GM12878 (cell line): ENCODE data around the gene ZNF429. TPM values are rescaled to one million over a fixed set of nuclear protein-coding genes. Genes with fewer than 3 reads are reported as not detected.

Experiments
- ATAC-seq: fragments of 200-7000 bp; cut with Tn5 transposase; 3 replicates; pipeline ENCODE4 v1.9.1; 2020; ENCODE audit warnings: mild to moderate bottlenecking, moderate library complexity
- BruUV-seq: library from RNA; stranded (reverse); fragments of 400-500 nt; replicated peaks from 2 replicates; lab custom pipeline; 2021; lab: Mats Ljungman, UMichigan
- CTCF ChIA-PET: fragments of 300-600 bp; sonication (Branson Sonifier 250); formaldehyde crosslinking; extraction: SDS; loops from one replicate; lab custom pipeline; 2021; ENCODE audit warnings: inconsistent platforms; lab: Yijun Ruan, JAX
- POLR2A ChIA-PET: fragments of 350-600 bp; formaldehyde crosslinking; extraction: SDS; loops from one replicate; lab custom pipeline; 2021; ENCODE audit warnings: inconsistent platforms; lab: Charles Lee
- RAD21 ChIA-PET: fragments of 300-600 bp; sonication (Branson Sonifier 250); formaldehyde crosslinking; loops from one replicate; lab custom pipeline; 2023; ENCODE audit warnings: antibody characterized with exemption; ENCODE audit not compliant: unreplicated experiment; lab: Charles Lee
- SMC1A ChIA-PET: fragments of 300-600 bp; sonication (Branson Sonifier 250); formaldehyde crosslinking; loops from one replicate; lab custom pipeline; 2023; ENCODE audit not compliant: unreplicated experiment, uncharacterized antibody; lab: Charles Lee
- DNase-seq: peaks from one replicate; pipeline ENCODE4 v3.0.0-alpha.2; 2011; ENCODE audit warnings: low read depth, low spot score
- FAIRE-seq: peaks from 3 replicates; lab custom pipeline; 2011; peaks lifted over from hg19 to GRCh38; lab: Jason Lieb, UNC
- H2AFZ ChIP-seq: 2 replicates; pipeline ENCODE4 v1.6.0; 2011; ENCODE audit warnings: low read depth, low read length, control low read depth; ENCODE audit not compliant: control insufficient read depth
- H3K27ac ChIP-seq: 2 replicates; pipeline ENCODE4 v1.5.1; 2011; ENCODE audit warnings: control low read depth; ENCODE audit not compliant: control insufficient read depth, insufficient read depth
- H3K27me3 ChIP-seq, 2 experiments: replicated peaks in 1 of 2; 2 replicates each; pipeline versions ENCODE4 v1.6.0 to v1.6.1; 2011; ENCODE audit warnings: low read length in 1 of 2; ENCODE audit not compliant: control insufficient read depth in 2 of 2, insufficient read depth in 2 of 2
- H3K36me3 ChIP-seq, 2 experiments: 2 replicates each; pipeline ENCODE4 v1.5.1; 2011; ENCODE audit warnings: low read length in 1 of 2; ENCODE audit not compliant: control insufficient read depth in 2 of 2, insufficient read depth in 2 of 2
- H3K4me1 ChIP-seq: 2 replicates; pipeline ENCODE4 v1.6.1; 2011; ENCODE audit warnings: mild to moderate bottlenecking, low read length, moderate library complexity, mixed read lengths; ENCODE audit not compliant: control insufficient read depth, insufficient read depth
- H3K4me2 ChIP-seq: 2 replicates; pipeline ENCODE4 v1.6.0; 2011; ENCODE audit warnings: control low read depth; ENCODE audit not compliant: control insufficient read depth, insufficient read depth
- H3K4me3 ChIP-seq: fragments of 200-600 bp; sonication (generic); 2 replicates; pipeline ENCODE4 v1.5.1; 2016
- H3K79me2 ChIP-seq: 2 replicates; pipeline ENCODE4 v1.6.0; 2011; ENCODE audit warnings: low read length; ENCODE audit not compliant: control insufficient read depth, insufficient read depth
- H3K9ac ChIP-seq: 2 replicates; pipeline ENCODE4 v1.8.0; 2011; ENCODE audit warnings: low read length, control low read depth, mixed read lengths; ENCODE audit not compliant: control insufficient read depth, insufficient read depth
- H3K9me3 ChIP-seq: replicated peaks from 3 replicates; pipeline ENCODE4 v1.5.1; 2011; ENCODE audit warnings: mild to moderate bottlenecking, low read length; ENCODE audit not compliant: control insufficient read depth, insufficient read depth
- H4K20me1 ChIP-seq: 2 replicates; pipeline ENCODE4 v1.6.0; 2011; ENCODE audit not compliant: control insufficient read depth, insufficient read depth
- GATAD2B ChIP-seq: fragments of 450-650 bp; conservative IDR thresholded peaks from 2 replicates; pipeline ENCODE4 v1.6.1; 2017; ENCODE audit warnings: low read depth, mild to moderate bottlenecking, moderate library complexity
- HDGF ChIP-seq: fragments of 450-650 bp; IDR thresholded peaks from 2 replicates; pipeline ENCODE4 v1.6.1; 2016; ENCODE audit warnings: antibody characterized with exemption
- KAT2A ChIP-seq: conservative IDR thresholded peaks from 2 replicates; pipeline ENCODE4 v1.6.1; 2011; ENCODE audit warnings: low read depth, low read length; ENCODE audit not compliant: control insufficient read depth
- KDM1A ChIP-seq: fragments of 200-600 bp; sonication (generic); IDR thresholded peaks from 2 replicates; pipeline ENCODE4 v1.6.1; 2016; ENCODE audit warnings: borderline replicate concordance
- RB1 ChIP-seq: fragments of 450-650 bp; formaldehyde crosslinking; IDR thresholded peaks from 2 replicates; pipeline ENCODE4 v1.6.1; 2017; ENCODE audit warnings: mild to moderate bottlenecking, borderline replicate concordance
- SMAD1 ChIP-seq: fragments of 450-650 bp; IDR thresholded peaks from 2 replicates; pipeline ENCODE4 v1.6.1; 2018; ENCODE audit warnings: mild to moderate bottlenecking, low read depth; ENCODE audit not compliant: partially characterized antibody
- SPI1 ChIP-seq: IDR thresholded peaks from 2 replicates; pipeline ENCODE4 v1.6.1; 2011; ENCODE audit warnings: low read depth, mild to moderate bottlenecking, low read length, moderate library complexity, borderline replicate concordance; ENCODE audit not compliant: insufficient read depth
- SUPT20H ChIP-seq: IDR thresholded peaks from 2 replicates; pipeline ENCODE4 v1.6.1; 2011; ENCODE audit warnings: low read depth, mild to moderate bottlenecking, low read length, moderate library complexity, borderline replicate concordance; ENCODE audit not compliant: control insufficient read depth
- WGBS: methylation state at CpG from one replicate; pipeline ENCODE4 v1.1.6; 2016; ENCODE audit warnings: low lambda C conversion rate; ENCODE audit not compliant: insufficient replicate concordance, insufficient coverage; ENCODE audit errors: missing lambda C conversion rate; 5-methylcytosine and 5-hydroxymethylcytosine counted together
- in situ Hi-C: fragments of 300-500 bp; cut with MboI; formaldehyde crosslinking; loops from 9 replicates; pipeline ENCODE4 v1.14.3; 2018; ENCODE audit warnings: mixed read lengths
- intact Hi-C: fragments of 100-400 bp; cut with micrococcal nuclease; formaldehyde crosslinking; loops from one replicate; pipeline ENCODE4 v1.14.2; 2022; ENCODE audit not compliant: unreplicated experiment
- polyA plus RNA-seq, 11 experiments: library from polyadenylated mRNA; depleted of rRNA in 4 of 11; unstranded in 6 of 11; stranded (reverse) in 5 of 11; fragments of >200 nt; fragmentation: Nextera tagmentation in 4 of 11; fragmentation: Illumina TruSeq in 1 of 11; extraction: Ambion mirVana in 4 of 11; extraction: Trizol in 1 of 11; gene quantifications; 1 replicate in 1 of 11; 2 replicates in 10 of 11; pipeline versions ENCODE4 v1.2.1 to v1.2.3, GENCODE V29; 2011 to 2016; ENCODE audit warnings: inconsistent platforms in 2 of 11, missing spikeins in 2 of 11, low read depth in 1 of 11
- total RNA-seq, 4 experiments: library from RNA; depleted of rRNA in 3 of 4; stranded (reverse); fragments of >200 nt in 3 of 4; fragmentation: Illumina TruSeq in 1 of 4; extraction: Trizol in 1 of 4; gene quantifications; 2 replicates each; pipeline versions ENCODE4 v1.2.1 to v1.2.3, GENCODE V29; 2013 to 2021
- TF ChIP-seq, protein P1 (sequence below): IDR thresholded peaks from 2 replicates; pipeline ENCODE4 v1.6.1; 2012; ENCODE audit warnings: low read depth, low read length, improper control_type of control experiment
- TF ChIP-seq, protein P2 (sequence below): fragments of 150-350 bp; IDR thresholded peaks from 2 replicates; pipeline ENCODE4 v1.6.1; 2014; ENCODE audit warnings: mild to moderate bottlenecking, low read depth, low read length
- TF ChIP-seq, protein P3 (sequence below): fragments of 450-650 bp; IDR thresholded peaks from 2 replicates; pipeline ENCODE4 v1.6.1; 2016; ENCODE audit warnings: mild to moderate bottlenecking
- TF ChIP-seq, protein P4 (sequence below): fragments of 450-650 bp; IDR thresholded peaks from 2 replicates; pipeline ENCODE4 v1.6.1; 2017; ENCODE audit warnings: antibody characterized with exemption, mild to moderate bottlenecking, moderate library complexity
- TF ChIP-seq, protein P5 (sequence below): fragments of 450-650 bp; IDR thresholded peaks from 2 replicates; pipeline ENCODE4 v1.6.1; 2018; ENCODE audit warnings: mild to moderate bottlenecking, low read depth, moderate library complexity; ENCODE audit not compliant: partially characterized antibody

The ZNF429 gene
- total and polyA plus RNA-seq, 10 of the 15 experiments (the other 5 are each of a cell fraction or from before 2014, with no cell fraction given): 1.4 to 4.3 (median 2.8) TPM

DNA sequence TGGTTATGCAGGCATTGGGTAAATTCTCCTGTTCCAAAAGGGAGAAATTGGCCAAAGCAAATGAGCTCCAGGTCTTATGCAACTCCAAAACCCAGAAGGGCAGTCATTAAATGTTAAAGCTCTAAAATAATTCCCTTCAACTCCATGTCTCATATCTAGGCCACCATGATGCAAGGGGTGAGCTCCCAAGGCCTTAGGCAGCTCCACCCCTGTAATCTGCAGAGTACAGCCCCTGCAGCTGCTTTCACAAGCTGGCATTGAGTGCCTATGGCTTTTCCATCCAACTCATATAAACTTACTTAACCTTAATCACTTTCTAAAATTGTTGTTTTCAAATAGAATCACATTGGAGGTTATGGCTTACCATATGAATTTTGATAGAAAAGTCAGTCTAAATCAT, 44.7 kb upstream of the ZNF429 start (continued):
- TF ChIP-seq, protein P1, sequence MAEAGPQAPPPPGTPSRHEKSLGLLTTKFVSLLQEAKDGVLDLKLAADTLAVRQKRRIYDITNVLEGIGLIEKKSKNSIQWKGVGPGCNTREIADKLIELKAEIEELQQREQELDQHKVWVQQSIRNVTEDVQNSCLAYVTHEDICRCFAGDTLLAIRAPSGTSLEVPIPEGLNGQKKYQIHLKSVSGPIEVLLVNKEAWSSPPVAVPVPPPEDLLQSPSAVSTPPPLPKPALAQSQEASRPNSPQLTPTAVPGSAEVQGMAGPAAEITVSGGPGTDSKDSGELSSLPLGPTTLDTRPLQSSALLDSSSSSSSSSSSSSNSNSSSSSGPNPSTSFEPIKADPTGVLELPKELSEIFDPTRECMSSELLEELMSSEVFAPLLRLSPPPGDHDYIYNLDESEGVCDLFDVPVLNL: no peak
- no peak for TF ChIP-seq SMAD1
- TF ChIP-seq, protein P2, sequence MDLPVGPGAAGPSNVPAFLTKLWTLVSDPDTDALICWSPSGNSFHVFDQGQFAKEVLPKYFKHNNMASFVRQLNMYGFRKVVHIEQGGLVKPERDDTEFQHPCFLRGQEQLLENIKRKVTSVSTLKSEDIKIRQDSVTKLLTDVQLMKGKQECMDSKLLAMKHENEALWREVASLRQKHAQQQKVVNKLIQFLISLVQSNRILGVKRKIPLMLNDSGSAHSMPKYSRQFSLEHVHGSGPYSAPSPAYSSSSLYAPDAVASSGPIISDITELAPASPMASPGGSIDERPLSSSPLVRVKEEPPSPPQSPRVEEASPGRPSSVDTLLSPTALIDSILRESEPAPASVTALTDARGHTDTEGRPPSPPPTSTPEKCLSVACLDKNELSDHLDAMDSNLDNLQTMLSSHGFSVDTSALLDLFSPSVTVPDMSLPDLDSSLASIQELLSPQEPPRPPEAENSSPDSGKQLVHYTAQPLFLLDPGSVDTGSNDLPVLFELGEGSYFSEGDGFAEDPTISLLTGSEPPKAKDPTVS: no peak
- TF ChIP-seq SPI1: no peak
- no peak for TF ChIP-seq RB1

DNA sequence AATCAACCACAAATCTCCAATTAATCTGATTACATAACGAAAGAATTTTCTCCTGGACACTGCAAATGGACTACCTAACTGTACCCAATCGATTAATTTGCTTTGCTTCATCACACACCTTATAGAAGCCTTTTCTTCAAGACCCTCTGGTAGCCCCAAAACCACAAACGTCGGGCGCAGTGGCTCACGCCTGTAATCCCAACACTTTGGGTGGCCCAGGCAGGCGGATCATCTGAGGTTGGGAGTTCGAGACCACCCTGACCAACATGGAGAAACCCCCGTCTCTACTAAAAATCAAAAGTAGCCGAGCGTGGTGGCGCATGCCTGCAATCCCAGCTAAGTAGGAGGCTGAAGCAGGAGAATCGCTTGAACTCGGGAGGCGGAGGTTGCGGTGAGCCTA, 42.9 kb upstream of the ZNF429 start:
- H3K9ac ChIP-seq: no peak overlapping the region
- intact Hi-C loops (no loop called here), in situ Hi-C loops (no loop called here)
- no peak overlapping the region for H3K27ac ChIP-seq
- ChIA-PET POLR2A (no interaction called here), SMC1A (no interaction called here), CTCF (no interaction called here), RAD21 (no interaction called here)
- FAIRE-seq: no peak
- no peaks in the 10 kb centered on the region; the same call in 2 of the 3 replicates for H3K9me3 ChIP-seq
- no peaks in the 10 kb centered on the region for H3K79me2 ChIP-seq
- DNase-seq: no peak
- H3K36me3 ChIP-seq: no peaks in the 10 kb centered on the region
- BruUV-seq: no TSS peak
- H3K27me3 ChIP-seq: no peaks in the 10 kb centered on the region
- no peak overlapping the region for H3K4me2 ChIP-seq
- no peaks in the 10 kb centered on the region for H4K20me1 ChIP-seq
- no peaks in the 10 kb centered on the region for H3K4me1 ChIP-seq
- no peak overlapping the region for H3K4me3 ChIP-seq
- 81% methylated on average over 15 of the region's 16 CpGs for WGBS
- H2AFZ ChIP-seq: no peak overlapping the region
- no peak for ATAC-seq
- TF ChIP-seq, protein P3, sequence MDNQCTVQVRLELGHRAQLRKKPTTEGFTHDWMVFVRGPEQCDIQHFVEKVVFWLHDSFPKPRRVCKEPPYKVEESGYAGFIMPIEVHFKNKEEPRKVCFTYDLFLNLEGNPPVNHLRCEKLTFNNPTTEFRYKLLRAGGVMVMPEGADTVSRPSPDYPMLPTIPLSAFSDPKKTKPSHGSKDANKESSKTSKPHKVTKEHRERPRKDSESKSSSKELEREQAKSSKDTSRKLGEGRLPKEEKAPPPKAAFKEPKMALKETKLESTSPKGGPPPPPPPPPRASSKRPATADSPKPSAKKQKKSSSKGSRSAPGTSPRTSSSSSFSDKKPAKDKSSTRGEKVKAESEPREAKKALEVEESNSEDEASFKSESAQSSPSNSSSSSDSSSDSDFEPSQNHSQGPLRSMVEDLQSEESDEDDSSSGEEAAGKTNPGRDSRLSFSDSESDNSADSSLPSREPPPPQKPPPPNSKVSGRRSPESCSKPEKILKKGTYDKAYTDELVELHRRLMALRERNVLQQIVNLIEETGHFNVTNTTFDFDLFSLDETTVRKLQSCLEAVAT: no peak
- TF ChIP-seq, protein P4, sequence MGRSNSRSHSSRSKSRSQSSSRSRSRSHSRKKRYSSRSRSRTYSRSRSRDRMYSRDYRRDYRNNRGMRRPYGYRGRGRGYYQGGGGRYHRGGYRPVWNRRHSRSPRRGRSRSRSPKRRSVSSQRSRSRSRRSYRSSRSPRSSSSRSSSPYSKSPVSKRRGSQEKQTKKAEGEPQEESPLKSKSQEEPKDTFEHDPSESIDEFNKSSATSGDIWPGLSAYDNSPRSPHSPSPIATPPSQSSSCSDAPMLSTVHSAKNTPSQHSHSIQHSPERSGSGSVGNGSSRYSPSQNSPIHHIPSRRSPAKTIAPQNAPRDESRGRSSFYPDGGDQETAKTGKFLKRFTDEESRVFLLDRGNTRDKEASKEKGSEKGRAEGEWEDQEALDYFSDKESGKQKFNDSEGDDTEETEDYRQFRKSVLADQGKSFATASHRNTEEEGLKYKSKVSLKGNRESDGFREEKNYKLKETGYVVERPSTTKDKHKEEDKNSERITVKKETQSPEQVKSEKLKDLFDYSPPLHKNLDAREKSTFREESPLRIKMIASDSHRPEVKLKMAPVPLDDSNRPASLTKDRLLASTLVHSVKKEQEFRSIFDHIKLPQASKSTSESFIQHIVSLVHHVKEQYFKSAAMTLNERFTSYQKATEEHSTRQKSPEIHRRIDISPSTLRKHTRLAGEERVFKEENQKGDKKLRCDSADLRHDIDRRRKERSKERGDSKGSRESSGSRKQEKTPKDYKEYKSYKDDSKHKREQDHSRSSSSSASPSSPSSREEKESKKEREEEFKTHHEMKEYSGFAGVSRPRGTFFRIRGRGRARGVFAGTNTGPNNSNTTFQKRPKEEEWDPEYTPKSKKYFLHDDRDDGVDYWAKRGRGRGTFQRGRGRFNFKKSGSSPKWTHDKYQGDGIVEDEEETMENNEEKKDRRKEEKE: no peak
- no peak for TF ChIP-seq SUPT20H
- no peak for TF ChIP-seq GATAD2B
- no peak for TF ChIP-seq KAT2A
- TF ChIP-seq HDGF: no peak
- no peak for TF ChIP-seq KDM1A
- TF ChIP-seq, protein P5, sequence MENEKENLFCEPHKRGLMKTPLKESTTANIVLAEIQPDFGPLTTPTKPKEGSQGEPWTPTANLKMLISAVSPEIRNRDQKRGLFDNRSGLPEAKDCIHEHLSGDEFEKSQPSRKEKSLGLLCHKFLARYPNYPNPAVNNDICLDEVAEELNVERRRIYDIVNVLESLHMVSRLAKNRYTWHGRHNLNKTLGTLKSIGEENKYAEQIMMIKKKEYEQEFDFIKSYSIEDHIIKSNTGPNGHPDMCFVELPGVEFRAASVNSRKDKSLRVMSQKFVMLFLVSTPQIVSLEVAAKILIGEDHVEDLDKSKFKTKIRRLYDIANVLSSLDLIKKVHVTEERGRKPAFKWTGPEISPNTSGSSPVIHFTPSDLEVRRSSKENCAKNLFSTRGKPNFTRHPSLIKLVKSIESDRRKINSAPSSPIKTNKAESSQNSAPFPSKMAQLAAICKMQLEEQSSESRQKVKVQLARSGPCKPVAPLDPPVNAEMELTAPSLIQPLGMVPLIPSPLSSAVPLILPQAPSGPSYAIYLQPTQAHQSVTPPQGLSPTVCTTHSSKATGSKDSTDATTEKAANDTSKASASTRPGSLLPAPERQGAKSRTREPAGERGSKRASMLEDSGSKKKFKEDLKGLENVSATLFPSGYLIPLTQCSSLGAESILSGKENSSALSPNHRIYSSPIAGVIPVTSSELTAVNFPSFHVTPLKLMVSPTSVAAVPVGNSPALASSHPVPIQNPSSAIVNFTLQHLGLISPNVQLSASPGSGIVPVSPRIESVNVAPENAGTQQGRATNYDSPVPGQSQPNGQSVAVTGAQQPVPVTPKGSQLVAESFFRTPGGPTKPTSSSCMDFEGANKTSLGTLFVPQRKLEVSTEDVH: no peak
